ENCODE data around the gene ADAMTS5.

Gene ADAMTS5

DNA sequence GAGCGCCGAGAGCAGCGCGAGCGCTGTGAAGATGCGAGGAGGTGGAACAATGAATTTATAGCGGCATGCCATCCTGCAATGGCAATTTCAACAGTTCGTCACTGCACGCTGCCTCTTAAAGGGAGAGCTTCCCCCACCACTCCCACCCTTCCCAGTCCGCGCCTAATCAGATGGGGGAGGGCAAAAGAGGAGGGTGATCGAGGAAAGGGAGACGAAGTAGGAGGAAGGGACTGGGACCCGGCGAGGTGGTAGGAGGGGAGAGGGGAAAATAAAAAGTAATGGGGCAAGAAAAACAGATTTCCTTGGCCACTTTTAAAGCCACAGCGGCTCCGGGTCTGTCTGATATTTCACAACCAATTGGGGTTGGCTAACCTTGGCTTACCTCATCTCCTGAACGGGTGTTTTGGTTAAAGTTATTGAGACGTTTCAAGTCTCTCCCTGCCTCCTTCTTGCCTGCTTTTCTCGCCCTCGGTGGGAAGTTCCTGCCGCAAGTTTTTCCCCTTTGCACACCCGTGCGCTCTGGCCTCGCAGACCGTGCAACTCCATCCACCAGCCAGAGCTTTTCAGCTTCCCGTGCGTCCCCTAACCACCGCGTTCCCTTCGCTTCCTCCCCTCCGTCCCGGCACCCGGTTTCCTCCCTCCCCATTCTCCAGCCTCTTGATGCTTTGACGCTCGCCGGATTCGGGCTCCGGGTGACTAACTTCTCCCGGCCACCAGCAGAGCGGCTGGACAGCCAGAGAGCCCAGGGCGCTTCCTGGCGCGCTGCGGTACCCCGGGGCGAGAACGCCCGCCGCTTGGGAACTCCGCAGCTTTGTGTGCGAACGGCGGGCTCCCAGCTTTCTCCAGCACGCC is at the start of gene ADAMTS5:
ADAMTS5 (minus strand) TSS at position 27 of the 852 bp plus-strand sequence. CDS start 697 bp downstream, outside the sequence.
- H4K20me1 ChIP-seq (ENCODE audit: insufficient read depth, low read length) = no peaks in the 10 kb centered on the region
- ATAC-seq (ENCODE audit: insufficient read depth, low read depth) = no peak
- peaks cover 6% of the 10 kb centered on the region for H3K9me3 ChIP-seq (ENCODE audit: insufficient read depth, low read length, severe bottlenecking)
- H3K4me1 ChIP-seq (ENCODE audit: insufficient read depth, low read length) = peaks cover 2% of the 10 kb centered on the region; the same call in 1 of the 2 replicates
- H3K4me2 ChIP-seq (ENCODE audit: insufficient read depth, low read length) = no peak within 1 kb of the TSS
- DNase-seq = no peak
- no peaks in the 10 kb centered on the region for H3K36me3 ChIP-seq (ENCODE audit: insufficient read depth, low read length)
- TF ChIP-seq CTCF (IDR thresholded peaks at IDR 0.05; ENCODE audit: borderline replicate concordance, extremely low read depth, low read length, poor library complexity, severe bottlenecking) (no peak), EZH2 (IDR thresholded peaks at IDR 0.05; ENCODE audit: borderline replicate concordance, low read depth, low read length, severe bottlenecking) (no peak)
- no peak within 1 kb of the TSS for H3K27ac ChIP-seq (ENCODE audit: low read length)
- no peaks in the 10 kb centered on the region for H3K79me2 ChIP-seq (ENCODE audit: insufficient read depth, low read length)
- H2AFZ ChIP-seq (ENCODE audit: low read depth, low read length) = no peak within 1 kb of the TSS
- no peak within 1 kb of the TSS for H3K4me3 ChIP-seq (ENCODE audit: low read depth in 1 of 2, low read length in 2 of 2)
- H3K9ac ChIP-seq (ENCODE audit: low read depth, low read length) = no peak within 1 kb of the TSS
- no peaks in the 10 kb centered on the region for H3K27me3 ChIP-seq (ENCODE audit: insufficient read depth, low read length, poor library complexity)

DNA sequence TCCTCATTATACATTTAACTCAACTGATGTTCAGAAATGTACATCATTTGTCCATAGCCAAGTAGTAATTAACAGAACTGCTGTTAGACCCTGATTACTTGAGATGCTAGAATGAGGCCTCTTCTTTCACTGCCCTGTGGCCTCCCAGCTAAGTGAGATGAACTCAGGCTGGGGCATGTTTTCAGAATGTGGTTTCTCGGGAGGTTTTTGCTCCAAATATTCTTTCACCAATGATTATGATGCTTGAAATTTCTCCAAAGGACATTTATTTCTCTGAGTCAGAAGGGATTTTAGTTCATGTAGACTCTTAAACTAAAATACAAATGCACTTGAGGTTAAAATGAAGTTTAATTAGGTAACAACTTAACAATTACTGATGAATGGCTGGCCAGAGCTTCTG is 34.6 kb upstream of the ADAMTS5 start:
- H3K4me3 ChIP-seq (ENCODE audit: low read depth in 1 of 2, low read length in 2 of 2) = no peak overlapping the region
- ATAC-seq (ENCODE audit: insufficient read depth, low read depth) = no peak
- H3K79me2 ChIP-seq (ENCODE audit: insufficient read depth, low read length) = no peaks in the 10 kb centered on the region
- no peaks in the 10 kb centered on the region for H3K36me3 ChIP-seq (ENCODE audit: insufficient read depth, low read length)
- no peak overlapping the region for H3K4me2 ChIP-seq (ENCODE audit: insufficient read depth, low read length)
- no peaks in the 10 kb centered on the region for H3K4me1 ChIP-seq (ENCODE audit: insufficient read depth, low read length)
- H4K20me1 ChIP-seq (ENCODE audit: insufficient read depth, low read length) = no peaks in the 10 kb centered on the region
- H3K9ac ChIP-seq (ENCODE audit: low read depth, low read length) = no peak overlapping the region
- no peaks in the 10 kb centered on the region for H3K9me3 ChIP-seq (ENCODE audit: insufficient read depth, low read length, severe bottlenecking)
- DNase-seq = no peak
- H2AFZ ChIP-seq (ENCODE audit: low read depth, low read length) = no peak overlapping the region
- no peaks in the 10 kb centered on the region for H3K27me3 ChIP-seq (ENCODE audit: insufficient read depth, low read length, poor library complexity)
- no peak overlapping the region for H3K27ac ChIP-seq (ENCODE audit: low read length)
- no peak for TF ChIP-seq EZH2 (IDR thresholded peaks at IDR 0.05; ENCODE audit: borderline replicate concordance, low read depth, low read length, severe bottlenecking)
- TF ChIP-seq CTCF (IDR thresholded peaks at IDR 0.05; ENCODE audit: borderline replicate concordance, extremely low read depth, low read length, poor library complexity, severe bottlenecking) = no peak

DNA sequence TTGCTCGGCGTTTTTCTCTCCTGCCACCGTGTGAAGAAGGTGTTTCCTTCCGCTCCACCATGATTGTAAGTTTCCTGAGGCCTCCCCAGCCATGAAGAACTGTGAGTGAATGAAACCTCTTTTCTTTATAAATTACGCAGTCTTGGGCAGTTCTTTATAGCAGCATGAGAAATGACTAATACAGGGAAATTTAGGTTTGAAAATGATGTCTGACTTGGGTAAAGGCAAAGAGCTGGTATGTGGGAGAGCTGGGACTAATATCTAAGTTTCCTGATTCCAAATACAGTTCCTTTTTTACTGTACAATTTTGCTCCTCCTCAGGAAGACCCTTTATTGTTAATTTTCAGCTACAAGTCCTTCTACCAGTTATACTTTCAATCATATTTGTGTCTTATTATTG is 16.7 kb upstream of the ADAMTS5 start:
- H3K27me3 ChIP-seq (ENCODE audit: insufficient read depth, low read length, poor library complexity) = no peaks in the 10 kb centered on the region
- no peak overlapping the region for H2AFZ ChIP-seq (ENCODE audit: low read depth, low read length)
- ATAC-seq (ENCODE audit: insufficient read depth, low read depth) = no peak
- no peaks in the 10 kb centered on the region for H3K79me2 ChIP-seq (ENCODE audit: insufficient read depth, low read length)
- no peak overlapping the region for H3K4me2 ChIP-seq (ENCODE audit: insufficient read depth, low read length)
- no peaks in the 10 kb centered on the region for H3K4me1 ChIP-seq (ENCODE audit: insufficient read depth, low read length)
- H3K36me3 ChIP-seq (ENCODE audit: insufficient read depth, low read length) = no peaks in the 10 kb centered on the region
- H4K20me1 ChIP-seq (ENCODE audit: insufficient read depth, low read length) = no peaks in the 10 kb centered on the region
- H3K27ac ChIP-seq (ENCODE audit: low read length) = no peak overlapping the region
- no peak overlapping the region for H3K9ac ChIP-seq (ENCODE audit: low read depth, low read length)
- TF ChIP-seq EZH2 (IDR thresholded peaks at IDR 0.05; ENCODE audit: borderline replicate concordance, low read depth, low read length, severe bottlenecking) = no peak
- H3K4me3 ChIP-seq (ENCODE audit: low read depth in 1 of 2, low read length in 2 of 2) = no peak overlapping the region
- H3K9me3 ChIP-seq (ENCODE audit: insufficient read depth, low read length, severe bottlenecking) = peaks cover 11% of the 10 kb centered on the region
- DNase-seq = no peak

DNA sequence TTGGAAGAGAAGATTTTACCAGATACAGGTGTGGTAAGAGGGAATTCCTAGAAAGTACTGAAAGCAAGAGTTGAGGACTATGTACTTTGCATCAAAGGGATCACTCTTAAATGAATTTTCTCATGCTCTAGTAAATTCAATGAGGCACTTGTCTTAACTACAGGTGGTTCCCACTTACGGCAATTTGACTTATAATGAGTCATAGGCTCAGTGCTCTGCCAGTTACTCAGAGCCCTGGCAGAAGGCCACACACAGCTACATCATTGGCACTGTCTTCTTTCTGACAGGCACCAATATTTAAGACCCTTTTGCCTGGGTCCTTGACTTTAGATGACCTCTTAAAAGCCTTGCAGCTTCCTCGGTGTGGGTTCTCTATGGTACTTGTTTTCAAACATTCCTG is 15.9 kb upstream of the ADAMTS5 start:
- no peaks in the 10 kb centered on the region for H3K27me3 ChIP-seq (ENCODE audit: insufficient read depth, low read length, poor library complexity)
- no peaks in the 10 kb centered on the region for H4K20me1 ChIP-seq (ENCODE audit: insufficient read depth, low read length)
- no peak for TF ChIP-seq CTCF (IDR thresholded peaks at IDR 0.05; ENCODE audit: borderline replicate concordance, extremely low read depth, low read length, poor library complexity, severe bottlenecking)
- no peak for TF ChIP-seq EZH2 (IDR thresholded peaks at IDR 0.05; ENCODE audit: borderline replicate concordance, low read depth, low read length, severe bottlenecking)
- no peak overlapping the region for H3K9ac ChIP-seq (ENCODE audit: low read depth, low read length)
- H3K36me3 ChIP-seq (ENCODE audit: insufficient read depth, low read length) = no peaks in the 10 kb centered on the region
- H3K27ac ChIP-seq (ENCODE audit: low read length) = no peak overlapping the region
- H3K4me2 ChIP-seq (ENCODE audit: insufficient read depth, low read length) = no peak overlapping the region
- no peaks in the 10 kb centered on the region for H3K4me1 ChIP-seq (ENCODE audit: insufficient read depth, low read length)
- H3K9me3 ChIP-seq (ENCODE audit: insufficient read depth, low read length, severe bottlenecking) = peaks cover 11% of the 10 kb centered on the region
- ATAC-seq (ENCODE audit: insufficient read depth, low read depth) (no peak), DNase-seq (no peak)
- H2AFZ ChIP-seq (ENCODE audit: low read depth, low read length) = no peak overlapping the region
- H3K79me2 ChIP-seq (ENCODE audit: insufficient read depth, low read length) = no peaks in the 10 kb centered on the region
- no peak overlapping the region for H3K4me3 ChIP-seq (ENCODE audit: low read depth in 1 of 2, low read length in 2 of 2)

Measured in DND-41 (cell line).